DMS153 (cell line): ENCODE data around the gene FSIP1.

ENCODE experiments used
- DNase-seq: peaks from one replicate; lab custom pipeline; 2025; lab: John Stamatoyannopoulos, UW

The FSIP1 gene

DNA sequence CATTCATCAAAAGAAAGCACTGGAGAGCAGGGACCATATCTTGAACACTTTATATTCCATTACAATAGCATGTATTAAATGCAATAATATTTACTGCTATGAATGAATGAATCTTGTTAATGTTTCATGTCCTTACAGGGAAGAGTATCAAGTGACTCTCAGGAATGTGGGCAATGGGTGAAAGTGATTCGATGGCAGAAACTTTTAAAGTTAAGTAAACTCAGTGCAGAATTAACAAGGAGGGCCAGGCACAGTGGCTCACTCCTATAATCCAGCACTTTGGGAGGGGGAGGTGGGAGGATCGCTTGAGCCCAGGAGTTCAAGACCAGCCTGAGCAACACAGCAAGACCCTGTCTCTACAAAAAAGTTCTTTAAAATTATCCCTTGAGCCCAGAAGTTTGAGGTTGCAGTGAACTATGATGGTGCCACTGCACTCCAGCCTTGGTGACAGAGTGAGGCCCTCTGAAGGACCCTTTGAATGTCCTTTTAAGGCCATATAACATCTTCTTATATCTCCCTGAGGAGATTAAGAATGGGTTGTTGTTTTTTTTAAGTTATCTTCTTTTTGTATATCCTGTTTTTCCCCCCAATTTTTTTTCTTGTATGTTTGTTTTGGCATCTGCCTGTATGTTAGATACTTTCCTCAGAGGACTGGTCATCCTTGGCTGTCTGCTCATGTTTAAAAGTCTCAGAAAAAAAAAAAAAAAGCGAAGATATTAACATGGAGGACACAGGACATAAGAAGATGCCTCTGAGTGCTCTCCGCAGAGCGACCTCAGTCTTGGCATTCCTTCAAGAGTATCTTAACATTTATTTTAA lies 9.6 kb upstream of the FSIP1 start:
- DNase-seq, result no peak

- no peak for DNase-seq
Observed at GRCh38 chr15:39789736-39790135, 7.1 kb upstream of the FSIP1 start.

GRCh38 chr15:39788800-39789565 lies 6.3 kb upstream of the FSIP1 start:
- no peak for DNase-seq

- DNase-seq, result no peak
Observed at GRCh38 chr15:39788108-39788507, 5.5 kb upstream of the FSIP1 start.

DNA sequence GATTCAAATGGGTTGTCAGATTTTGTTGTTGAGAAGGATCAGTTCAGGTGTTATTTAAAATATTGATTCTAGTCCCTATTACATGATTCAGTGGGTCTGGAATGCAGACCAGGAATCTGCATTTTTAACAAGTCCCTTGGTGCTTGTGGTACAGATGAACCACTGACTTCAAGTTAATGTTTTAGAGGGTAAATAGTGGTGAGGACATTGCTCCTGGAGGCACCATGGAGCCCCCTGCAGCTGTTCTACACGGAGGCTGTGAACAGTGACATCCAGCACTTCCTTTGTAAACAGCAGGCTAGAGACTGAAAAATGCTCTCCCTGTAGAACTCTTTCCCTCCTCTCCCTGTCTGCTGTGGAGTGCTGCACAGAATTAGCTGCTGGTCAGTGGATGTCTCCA lies 4.8 kb upstream of the FSIP1 start:
- no peak for DNase-seq

DNA sequence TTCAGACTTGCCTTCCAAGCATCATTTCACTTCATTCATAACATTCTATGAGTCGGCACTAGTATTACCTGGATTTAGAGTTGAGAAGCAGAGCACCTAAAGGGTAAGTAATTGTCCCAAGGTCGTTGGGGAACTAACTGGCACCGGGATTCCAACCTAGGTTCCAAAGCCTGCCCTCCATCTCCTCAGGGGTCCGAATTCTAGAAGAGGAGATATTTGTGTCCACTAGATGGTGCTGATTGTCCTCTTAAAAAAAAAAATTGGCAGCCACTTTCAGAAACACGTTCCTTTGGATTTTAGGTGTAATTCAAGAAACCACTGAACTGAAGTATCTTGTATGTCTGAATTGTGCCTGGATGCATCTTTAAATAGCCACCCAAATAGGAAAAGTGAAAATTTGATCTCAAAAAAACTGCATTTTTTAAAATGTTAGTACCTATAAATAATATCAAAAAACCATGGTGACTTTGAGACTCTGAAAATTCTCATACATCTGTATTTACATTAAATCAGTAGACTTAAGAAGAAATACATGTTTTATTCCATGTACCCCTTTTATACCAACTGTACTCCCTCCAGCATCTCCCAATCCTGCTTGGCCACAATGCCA lies 3.9 kb upstream of the FSIP1 start:
- peak; percentile 30 for DNase-seq

- no peak for DNase-seq
Observed at GRCh38 chr15:39785841-39786240, 3.2 kb upstream of the FSIP1 start.

DNA sequence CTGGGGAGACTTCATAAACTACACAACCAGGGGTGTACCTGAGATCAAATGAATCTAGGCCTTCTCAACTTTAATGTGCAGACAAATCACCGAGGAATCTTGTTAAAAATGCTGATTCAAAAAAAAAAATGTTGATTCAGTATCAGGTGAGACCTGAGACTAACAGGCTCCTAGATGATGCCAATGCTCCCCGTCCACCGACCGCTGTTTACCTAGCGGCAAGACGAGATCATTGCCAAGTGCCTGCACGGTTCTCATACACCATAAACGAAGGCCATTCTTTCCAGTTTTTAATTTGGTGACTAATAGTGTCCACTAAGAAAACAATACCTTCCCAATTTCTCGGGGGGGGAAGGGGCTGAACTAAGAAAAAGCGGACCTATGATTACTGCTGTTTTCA lies 2.5 kb upstream of the FSIP1 start:
- DNase-seq, result no peak

DNA sequence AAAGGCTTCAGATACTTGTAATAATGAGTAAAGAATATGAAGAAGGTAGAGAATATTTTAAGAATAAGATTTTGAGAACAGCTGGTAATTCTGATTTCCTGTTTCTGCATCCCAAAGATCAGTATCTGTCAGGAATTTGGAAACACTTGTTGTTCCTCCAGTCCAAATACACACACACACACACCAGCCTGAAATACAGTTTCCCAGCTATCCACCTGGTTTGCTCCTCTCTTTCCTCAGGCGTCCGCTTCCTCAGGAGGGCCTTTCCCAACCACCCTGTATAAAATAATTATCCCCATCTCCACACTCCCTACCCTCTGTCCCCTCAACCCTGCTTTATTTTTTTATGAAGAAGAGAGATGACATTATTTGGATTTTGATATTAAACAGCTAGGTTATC lies 2.0 kb upstream of the FSIP1 start:
- DNase-seq, result no peak

- DNase-seq, result no peak
Observed at GRCh38 chr15:39784125-39784524, 1.5 kb upstream of the FSIP1 start.

DNA sequence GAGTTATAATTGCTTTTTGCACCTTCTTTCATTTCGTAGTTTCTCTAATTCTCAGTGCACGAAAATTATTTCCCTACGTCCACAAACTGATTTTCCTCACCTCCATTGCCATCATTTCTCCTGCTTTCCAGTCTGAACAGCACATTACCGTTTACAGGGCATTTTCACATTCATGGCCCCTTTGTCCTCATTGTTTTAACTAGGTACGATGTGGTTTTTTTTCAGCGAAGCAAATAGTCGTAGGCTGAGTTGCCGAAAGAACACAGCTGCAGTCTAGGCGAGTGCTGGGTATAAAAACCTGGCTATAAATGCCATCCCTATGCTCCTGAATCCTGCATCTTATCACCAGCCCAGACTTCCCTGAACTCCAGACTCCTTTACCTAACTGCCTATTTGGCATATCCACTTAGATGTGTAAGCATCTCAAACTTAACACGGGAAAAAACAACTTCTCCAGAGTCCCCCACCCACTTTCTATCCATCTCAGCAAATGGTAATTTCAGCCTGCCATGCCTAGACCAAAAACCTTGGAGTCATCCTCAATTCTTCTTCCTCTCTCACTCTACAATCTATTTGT lies 691 bp upstream of the FSIP1 start:
- DNase-seq, result no peak

DNA sequence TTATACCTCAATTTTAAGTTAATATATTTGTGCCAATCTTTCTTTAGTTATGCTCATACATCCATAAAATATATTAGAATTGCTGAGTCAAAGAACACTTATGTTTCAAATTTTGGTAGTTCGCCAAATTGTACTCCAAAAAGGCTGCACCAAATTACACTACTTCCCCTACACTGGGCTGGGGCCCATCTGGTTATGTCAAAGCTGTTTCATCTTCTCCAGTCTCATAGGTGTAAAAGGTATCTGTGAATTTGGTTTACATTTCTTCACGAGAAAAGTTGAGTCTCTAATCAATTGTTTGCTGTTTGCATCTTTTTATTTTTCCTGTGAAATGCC lies 706 bp downstream of the FSIP1 start:
- DNase-seq, result no peak

DNA sequence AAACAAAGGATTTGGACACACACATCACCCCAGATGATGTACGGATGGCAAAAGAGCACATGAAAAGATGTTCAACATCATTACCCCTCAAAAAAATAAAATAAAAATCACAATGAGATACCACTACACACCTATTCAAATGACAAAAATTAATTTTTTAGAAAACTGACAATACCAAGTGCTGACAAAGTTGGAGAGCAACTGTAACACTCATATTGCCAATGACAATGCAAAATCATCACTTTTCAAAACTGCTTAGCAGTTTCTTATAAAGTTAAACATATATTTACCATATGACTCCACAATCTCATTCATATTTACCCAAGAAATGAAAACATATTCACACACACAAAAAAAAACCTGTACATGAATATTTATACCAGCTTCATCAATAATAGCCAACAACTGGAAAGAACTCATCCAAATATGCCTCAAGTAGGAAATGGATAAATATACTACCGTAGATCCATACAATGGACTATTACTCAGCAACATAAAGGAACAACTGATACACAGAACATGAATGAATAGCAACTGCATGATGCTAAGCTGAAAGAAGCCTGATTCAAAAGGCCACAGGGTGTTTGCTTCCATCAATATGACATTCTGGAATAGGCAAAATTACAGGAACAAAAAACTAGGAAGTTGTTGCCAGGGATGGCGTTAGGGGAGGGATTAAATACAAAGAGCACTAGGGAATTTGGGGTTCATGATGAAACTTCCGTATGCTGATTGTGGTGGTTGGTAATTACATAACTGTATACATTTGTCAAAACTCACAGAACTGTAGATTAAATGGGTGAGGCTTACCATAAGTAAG lies 1.3 kb downstream of the FSIP1 start:
- DNase-seq, result no peak

DNA sequence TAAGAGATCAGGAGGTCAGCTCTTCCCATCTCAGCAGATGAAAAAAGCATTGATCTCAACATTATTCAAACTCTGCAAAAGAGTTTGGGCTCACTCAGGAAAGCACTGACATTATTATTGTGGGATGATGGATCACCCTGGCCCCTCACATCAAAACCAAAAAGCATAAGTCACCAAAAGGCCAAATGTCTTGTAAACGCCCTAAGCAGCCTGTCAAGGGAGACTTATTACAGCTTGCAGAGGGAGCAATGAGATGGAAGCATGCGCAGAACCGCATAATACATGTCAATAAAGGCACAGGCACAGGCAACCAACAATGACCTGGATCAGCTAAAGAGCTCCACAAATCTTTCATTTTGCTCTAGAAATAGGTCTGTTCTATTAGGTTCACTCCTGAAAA lies 4.6 kb downstream of the FSIP1 start:
- DNase-seq, result no peak

DNA sequence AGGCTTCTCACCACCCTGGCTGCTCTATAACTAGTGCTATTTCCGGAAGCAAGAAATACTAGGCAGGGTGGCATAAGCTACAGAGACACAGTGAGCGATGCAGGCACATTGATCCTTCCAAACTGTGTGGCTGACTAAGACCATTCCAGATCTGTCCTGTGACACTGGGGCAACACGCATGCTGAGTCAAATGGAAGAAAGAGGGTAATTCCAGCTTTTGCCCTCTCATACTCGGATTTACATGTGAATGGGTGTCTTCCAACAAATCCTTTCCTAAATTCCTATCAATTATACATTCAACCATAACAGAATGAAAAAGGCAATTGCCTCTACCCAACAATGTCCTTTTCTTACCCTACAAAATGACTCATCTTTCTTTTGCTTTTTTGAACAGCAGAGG lies 5.1 kb downstream of the FSIP1 start:
- no peak for DNase-seq

DNA sequence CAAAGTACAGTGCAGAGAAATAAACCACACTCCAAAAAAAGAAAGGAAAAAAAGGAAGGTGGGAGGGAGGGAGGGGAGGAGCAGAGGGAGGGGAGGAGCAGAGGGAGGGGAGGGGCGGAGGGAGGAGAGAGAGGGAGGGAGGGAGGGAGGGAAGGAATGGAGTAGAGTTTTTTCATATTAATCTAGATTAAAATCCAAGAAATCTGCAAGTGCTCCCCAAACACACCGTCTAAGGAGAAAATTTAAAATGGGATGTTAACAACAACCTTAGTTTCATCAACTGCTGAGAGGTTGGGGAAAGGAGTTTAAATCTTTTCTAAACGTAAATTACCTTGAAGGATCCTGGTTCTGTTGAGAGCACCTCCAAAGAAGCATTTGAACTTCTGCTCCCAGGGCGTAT lies 6.6 kb downstream of the FSIP1 start:
- DNase-seq, result no peak

DNA sequence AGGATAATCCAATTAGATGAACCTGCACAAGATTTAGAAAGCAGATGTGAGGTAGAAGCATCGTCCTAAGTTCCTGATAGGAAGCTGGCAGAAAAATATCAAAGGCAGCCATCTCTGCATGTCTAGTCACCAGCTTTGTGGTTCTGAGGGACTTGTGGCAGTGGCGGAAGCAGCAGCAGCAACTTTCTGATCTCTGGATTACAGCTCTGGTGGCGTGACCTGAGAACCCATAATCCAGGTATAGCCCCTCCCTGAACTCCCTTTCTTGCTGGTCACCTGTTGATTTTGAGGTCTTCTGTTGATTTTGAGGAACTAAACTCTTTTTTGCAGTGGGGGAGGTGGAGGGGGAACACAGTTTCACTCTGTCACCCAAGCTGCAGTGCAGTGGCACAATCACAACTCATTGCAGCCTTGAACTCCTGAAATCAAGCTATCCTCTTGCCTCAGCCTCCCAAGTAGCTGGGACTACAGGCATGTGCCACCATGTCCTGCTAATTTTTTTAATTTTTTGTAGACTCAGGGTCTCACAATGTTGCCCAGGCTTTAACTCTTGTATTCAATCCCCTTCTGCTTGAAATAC lies 7.9 kb downstream of the FSIP1 start:
- DNase-seq, result no peak

GRCh38 chr15:39770748-39771689 lies 11.6 kb downstream of the FSIP1 start:
- DNase-seq, result no peak

DNA sequence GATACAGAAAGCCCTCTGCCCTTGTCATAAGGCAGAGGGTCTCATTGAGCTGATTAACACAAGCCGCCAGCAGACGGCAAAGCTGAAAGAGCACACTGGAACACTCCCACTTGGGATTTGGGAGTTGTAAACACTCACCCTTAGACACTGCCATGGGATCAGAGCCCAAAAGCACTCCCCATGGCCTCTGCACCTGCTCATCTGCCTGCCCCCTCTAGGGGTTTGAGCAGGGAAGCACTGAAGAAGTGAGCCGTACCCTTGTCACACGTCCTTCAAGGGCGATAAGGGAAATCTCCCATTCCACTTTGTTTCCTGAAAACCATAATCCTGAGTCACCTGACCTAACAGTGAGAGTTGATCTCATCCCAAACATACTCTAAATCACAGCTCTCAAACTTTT lies 14.7 kb downstream of the FSIP1 start:
- DNase-seq, result no peak

DNA sequence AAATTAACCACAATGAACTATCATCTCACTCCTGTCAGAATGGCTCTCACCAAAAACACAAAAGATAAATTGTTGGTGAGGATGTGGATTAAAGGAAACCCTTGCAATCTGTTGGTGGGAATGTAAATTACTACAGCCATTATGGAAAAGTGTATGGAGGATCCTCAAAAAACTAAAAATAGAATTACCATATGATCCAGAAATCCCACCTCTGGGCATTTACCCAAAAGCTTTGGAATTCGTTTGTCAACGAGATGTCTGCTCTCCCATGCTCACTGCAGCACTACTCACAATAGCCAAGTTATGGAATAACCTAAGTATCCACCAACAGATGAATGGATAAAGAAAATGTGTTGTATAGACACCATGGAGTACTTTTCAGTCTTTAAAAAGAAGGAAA lies 21.6 kb downstream of the FSIP1 start:
- no peak for DNase-seq
